ENCODE measurements around the gene SYNGR3. TPM values are rescaled to one million over a fixed set of nuclear protein-coding genes. Genes with fewer than 3 reads are reported as not detected.

SYNGR3 gene
- total RNA-seq, 4 donors from 2014 or later = 2.7 to 4.8 (median 2.9) TPM; not detected in 1

DNA sequence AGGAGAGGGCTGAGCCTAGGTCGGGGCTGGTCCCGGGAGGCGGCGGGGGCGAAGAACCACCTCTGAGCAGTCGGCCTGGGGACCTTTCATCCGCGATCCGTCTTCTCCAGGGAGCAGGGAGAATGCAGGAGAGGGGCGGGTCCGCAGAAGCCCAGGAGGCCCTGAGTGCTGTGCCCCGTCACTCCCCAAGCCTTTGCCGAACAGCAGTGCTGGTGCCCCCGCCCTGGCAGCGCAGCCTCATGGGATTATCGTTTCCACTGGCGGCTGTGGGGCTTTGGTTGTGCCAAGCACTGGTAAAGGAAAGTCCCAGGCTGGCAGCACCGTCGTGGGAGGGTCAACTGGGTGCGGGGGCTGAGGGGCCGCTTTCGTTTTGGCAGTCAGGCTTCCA lies 17.3 kb upstream of the SYNGR3 start:
- intact Hi-C loops (cut with DNase I; ENCODE audit: low total_unique reads) = no loop called here
- peaks cover under 1% of the 10 kb centered on the region for H3K27me3 ChIP-seq
- H3K9me3 ChIP-seq = no peaks in the 10 kb centered on the region
- H3K36me3 ChIP-seq = peaks cover 0 to 9% (median 3%) of the 10 kb centered on the region in 4 donors
- peak overlapping the region; percentile 90 to 99 (median 94) for H3K27ac ChIP-seq
- in situ Hi-C loops (cut with MboI; ENCODE audit: low pct_ligation_motif_present in 1 of 4, low pct_unique_long_range_greater_than_20kb in 1 of 4, low sequenced_read_pairs in 3 of 4) = no loop called here
- H3K4me3 ChIP-seq = peak overlapping the region; percentile 63 to 98 (median 92)
- peak; percentile 16 for DNase-seq
- WGBS, 2 donors (ENCODE audit: low coverage in 1 of 2) = 0% methylated on average over 19 of the region's 22 CpGs; no CpG with 5 or more reads in 1 of the 2 donors
- H3K4me1 ChIP-seq = peaks cover 11 to 23% (median 20%) of the 10 kb centered on the region in 4 donors
- no peak for TF ChIP-seq POLR2AphosphoS5 (IDR thresholded peaks at IDR 0.05)

DNA sequence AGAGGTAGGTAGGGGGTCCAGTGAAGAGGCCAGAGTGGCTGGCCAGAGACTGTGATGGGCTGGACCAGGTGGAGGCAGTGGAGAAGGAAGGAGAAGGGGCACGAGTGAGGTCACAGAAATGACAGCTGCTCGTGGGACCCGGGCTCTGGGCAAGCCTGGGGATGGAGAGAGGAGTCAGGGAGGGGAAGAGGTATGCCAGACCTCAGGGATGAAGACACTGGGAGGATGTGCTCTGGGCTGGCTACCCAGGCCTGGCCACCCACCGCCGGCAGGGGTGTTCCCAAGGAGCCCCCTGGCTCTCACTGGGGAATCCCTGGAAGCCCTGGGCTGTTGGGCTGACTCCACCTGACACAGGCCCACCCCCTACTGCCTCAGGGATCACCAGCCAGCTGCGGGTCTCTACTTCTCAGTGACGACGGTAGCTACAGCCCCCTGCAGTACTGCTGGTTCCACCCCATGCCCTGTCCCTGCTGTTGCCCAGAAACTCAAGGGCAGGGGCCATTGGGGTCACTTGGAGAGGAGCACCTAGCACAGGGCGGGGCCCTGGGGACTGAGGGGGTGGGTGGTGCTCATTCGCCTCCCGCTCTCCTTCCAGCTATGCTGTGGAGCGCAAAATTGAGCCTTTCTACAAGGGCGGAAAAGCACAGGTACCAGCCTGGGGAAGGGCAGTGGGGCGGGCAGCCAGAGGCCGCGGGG lies 16.2 kb upstream of the SYNGR3 start:
- intact Hi-C loops (cut with DNase I; ENCODE audit: low total_unique reads) (no loop called here), in situ Hi-C loops (cut with MboI; ENCODE audit: low pct_ligation_motif_present in 1 of 4, low pct_unique_long_range_greater_than_20kb in 1 of 4, low sequenced_read_pairs in 3 of 4) (no loop called here)
- DNase-seq = no peak
- Histone ChIP-seq H3K27ac (no peak overlapping the region), H3K4me3 (no peak overlapping the region), H3K9me3 (no peaks in the 10 kb centered on the region), H3K4me1 (peaks cover 11 to 26% (median 21%) of the 10 kb centered on the region in 4 donors), H3K27me3 (peaks cover 10% of the 10 kb centered on the region), H3K36me3 (peaks cover 0 to 12% (median 7%) of the 10 kb centered on the region in 4 donors)
- TF ChIP-seq EP300 (IDR thresholded peaks at IDR 0.05; ENCODE audit: low read depth) = no peak
- no peak for TF ChIP-seq POLR2A (IDR thresholded peaks at IDR 0.05)
- TF ChIP-seq, protein P1, sequence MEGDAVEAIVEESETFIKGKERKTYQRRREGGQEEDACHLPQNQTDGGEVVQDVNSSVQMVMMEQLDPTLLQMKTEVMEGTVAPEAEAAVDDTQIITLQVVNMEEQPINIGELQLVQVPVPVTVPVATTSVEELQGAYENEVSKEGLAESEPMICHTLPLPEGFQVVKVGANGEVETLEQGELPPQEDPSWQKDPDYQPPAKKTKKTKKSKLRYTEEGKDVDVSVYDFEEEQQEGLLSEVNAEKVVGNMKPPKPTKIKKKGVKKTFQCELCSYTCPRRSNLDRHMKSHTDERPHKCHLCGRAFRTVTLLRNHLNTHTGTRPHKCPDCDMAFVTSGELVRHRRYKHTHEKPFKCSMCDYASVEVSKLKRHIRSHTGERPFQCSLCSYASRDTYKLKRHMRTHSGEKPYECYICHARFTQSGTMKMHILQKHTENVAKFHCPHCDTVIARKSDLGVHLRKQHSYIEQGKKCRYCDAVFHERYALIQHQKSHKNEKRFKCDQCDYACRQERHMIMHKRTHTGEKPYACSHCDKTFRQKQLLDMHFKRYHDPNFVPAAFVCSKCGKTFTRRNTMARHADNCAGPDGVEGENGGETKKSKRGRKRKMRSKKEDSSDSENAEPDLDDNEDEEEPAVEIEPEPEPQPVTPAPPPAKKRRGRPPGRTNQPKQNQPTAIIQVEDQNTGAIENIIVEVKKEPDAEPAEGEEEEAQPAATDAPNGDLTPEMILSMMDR (IDR thresholded peaks at IDR 0.05) = no peak
- WGBS, 2 donors (ENCODE audit: low coverage in 1 of 2) = 88 to 100% methylated on average over 3 to 16 of the region's 16 CpGs

DNA sequence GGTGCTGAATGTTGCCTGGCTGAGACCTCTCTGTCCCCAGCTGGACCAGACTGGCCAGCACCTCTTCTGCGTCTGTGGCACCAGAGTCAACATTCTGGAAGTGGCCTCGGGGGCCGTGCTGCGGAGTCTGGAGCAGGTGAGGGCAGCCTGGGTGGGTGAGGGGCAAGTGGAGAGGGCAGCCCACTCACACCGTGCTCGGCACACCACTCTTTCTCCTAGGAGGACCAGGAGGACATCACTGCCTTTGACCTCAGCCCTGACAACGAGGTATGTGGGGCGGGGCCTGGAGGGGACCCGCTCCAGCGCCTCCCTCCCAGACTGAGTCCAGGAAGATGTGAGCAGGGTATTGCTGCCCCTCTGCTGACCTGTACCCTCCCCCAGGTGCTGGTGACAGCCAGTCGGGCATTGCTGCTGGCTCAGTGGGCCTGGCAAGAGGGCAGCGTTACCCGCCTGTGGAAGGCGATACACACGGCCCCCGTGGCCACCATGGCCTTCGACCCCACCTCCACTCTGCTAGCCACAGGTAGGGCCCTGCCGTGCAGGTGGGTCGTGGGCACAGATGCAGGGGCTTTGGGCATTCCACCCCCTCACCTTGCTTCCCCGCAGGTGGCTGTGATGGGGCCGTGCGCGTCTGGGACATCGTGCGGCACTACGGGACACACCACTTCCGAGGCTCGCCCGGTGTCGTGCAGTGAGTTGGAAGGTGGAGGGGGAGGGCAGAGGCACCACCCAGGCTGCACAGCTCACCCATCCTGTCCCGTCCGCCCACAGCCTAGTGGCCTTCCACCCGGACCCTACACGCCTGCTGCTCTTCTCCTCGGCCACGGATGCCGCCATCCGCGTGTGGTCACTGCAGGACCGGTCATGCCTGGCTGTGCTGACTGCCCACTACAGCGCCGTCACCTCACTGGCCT lies 15.4 kb upstream of the SYNGR3 start:
- no peak for DNase-seq
- Histone ChIP-seq H3K36me3 (peaks cover 0 to 12% (median 7%) of the 10 kb centered on the region in 4 donors), H3K27me3 (peaks cover 17% of the 10 kb centered on the region), H3K4me1 (peaks cover 11 to 29% (median 24%) of the 10 kb centered on the region in 4 donors), H3K27ac (no peak overlapping the region), H3K4me3 (no peak overlapping the region), H3K9me3 (no peaks in the 10 kb centered on the region)
- intact Hi-C loops (cut with DNase I; ENCODE audit: low total_unique reads) (no loop called here), in situ Hi-C loops (cut with MboI; ENCODE audit: low pct_ligation_motif_present in 1 of 4, low pct_unique_long_range_greater_than_20kb in 1 of 4, low sequenced_read_pairs in 3 of 4) (no loop called here)
- TF ChIP-seq EP300 (IDR thresholded peaks at IDR 0.05; ENCODE audit: low read depth) = no peak
- TF ChIP-seq POLR2AphosphoS5 (IDR thresholded peaks at IDR 0.05) = no peak
- no peak for TF ChIP-seq POLR2A (IDR thresholded peaks at IDR 0.05)
- TF ChIP-seq, protein P1 (IDR thresholded peaks at IDR 0.05) = no peak
- 97% methylated on average over 35 of the region's 42 CpGs; no CpG with 5 or more reads in 1 of the 2 donors for WGBS, 2 donors (ENCODE audit: low coverage in 1 of 2)

DNA sequence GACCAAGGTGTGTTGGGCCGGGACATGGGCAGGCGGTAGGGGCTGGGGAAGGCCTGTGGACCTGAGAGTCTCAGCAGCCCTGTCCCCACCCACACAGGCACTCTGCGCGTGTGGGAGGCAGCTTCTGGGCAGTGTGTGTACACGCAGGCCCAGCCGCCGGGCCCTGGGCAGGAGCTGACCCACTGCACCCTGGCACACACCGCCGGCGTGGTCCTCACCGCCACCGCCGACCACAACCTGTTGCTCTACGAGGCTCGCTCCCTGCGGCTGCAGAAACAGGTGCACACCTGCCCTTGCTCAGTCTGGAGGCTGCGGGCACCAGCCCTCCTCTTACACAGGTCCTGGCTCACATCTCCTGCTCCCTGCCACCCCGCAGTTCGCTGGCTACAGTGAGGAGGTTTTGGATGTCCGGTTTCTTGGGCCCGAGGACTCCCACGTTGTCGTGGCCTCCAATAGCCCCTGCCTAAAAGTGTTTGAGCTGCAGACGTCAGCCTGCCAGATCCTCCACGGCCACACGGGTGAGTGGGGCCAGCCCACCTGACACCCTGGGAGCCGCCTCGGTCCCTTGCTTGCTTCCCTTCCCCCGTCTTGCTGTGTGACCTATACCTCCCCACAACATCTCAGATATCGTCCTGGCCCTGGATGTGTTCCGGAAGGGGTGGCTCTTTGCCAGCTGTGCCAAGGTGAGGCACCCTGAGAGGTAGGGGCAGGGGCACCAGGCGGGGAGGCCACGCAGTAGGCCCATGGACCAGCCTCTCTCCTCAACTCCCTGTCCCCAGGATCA lies 14.1 kb upstream of the SYNGR3 start:
- H3K36me3 ChIP-seq = peaks cover 0 to 12% (median 7%) of the 10 kb centered on the region in 4 donors

More for the DNA sequence above, 14.1 kb upstream of the SYNGR3 start:
- DNase-seq = no peak
- intact Hi-C loops (cut with DNase I; ENCODE audit: low total_unique reads) (no loop called here), in situ Hi-C loops (cut with MboI; ENCODE audit: low pct_ligation_motif_present in 1 of 4, low pct_unique_long_range_greater_than_20kb in 1 of 4, low sequenced_read_pairs in 3 of 4) (no loop called here)
- Histone ChIP-seq H3K27me3 (peaks cover 28% of the 10 kb centered on the region), H3K4me3 (no peak overlapping the region), H3K4me1 (peaks cover 11 to 38% (median 34%) of the 10 kb centered on the region in 4 donors), H3K27ac (no peak overlapping the region), H3K9me3 (no peaks in the 10 kb centered on the region)
- TF ChIP-seq POLR2AphosphoS5 (IDR thresholded peaks at IDR 0.05) = no peak
- no peak for TF ChIP-seq EP300 (IDR thresholded peaks at IDR 0.05; ENCODE audit: low read depth)
- TF ChIP-seq POLR2A (IDR thresholded peaks at IDR 0.05) = no peak
- TF ChIP-seq, protein P1 (IDR thresholded peaks at IDR 0.05) = no peak
- 90% methylated on average over 33 of the region's 33 CpGs; no CpG with 5 or more reads in 1 of the 2 donors for WGBS, 2 donors (ENCODE audit: low coverage in 1 of 2)
